ENCODE data around the gene TXLNG.
A peak's percentile ranks its signal among the peaks of the same experiment; 100 is the strongest.

Gene TXLNG

DNA sequence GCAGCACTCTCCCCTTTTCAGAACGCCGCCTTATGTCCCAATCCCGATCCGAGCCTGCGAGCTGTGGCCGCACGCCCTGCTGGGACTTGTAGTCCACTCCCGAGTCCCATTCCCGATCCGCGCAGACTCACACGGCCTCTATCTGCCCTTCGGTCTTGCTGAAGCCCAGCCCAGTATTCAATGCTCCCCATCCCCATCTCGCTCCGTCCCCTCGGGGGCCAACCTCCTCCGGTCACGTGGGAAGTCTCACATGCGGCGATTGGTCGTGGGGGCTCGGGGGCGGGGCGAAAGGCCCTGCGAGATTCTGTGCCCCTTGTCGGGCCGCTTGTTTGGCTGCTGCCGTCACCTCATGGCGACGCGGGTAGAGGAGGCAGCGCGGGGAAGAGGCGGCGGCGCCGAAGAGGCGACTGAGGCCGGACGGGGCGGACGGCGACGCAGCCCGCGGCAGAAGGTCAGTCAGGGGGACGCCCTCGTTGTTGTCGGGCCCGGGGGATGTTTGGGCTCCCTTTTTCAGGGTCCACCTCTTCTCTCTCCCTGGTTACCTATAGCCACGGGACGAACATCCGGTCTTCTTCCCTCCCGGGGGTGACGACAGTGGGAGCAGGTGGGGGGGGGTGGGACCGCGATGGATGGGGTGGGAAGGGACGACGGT lies at the start of gene TXLNG:
Gene TXLNG, plus strand, starts transcription at position 328 of the 652 bp plus-strand sequence. Its CDS starts 22 bp downstream, at position 350.
- DNase-seq (peak; percentile 96), ATAC-seq (ENCODE audit: insufficient read depth, low read depth) (peak; percentile 97)
- Histone ChIP-seq H3K9me3 (ENCODE audit: insufficient read depth, low read length, severe bottlenecking) (no peaks in the 10 kb centered on the region), H3K79me2 (ENCODE audit: insufficient read depth, low read length) (peaks cover 46% of the 10 kb centered on the region), H3K4me2 (ENCODE audit: insufficient read depth, low read length) (peak within 1 kb of the TSS; percentile 74), H3K4me3 (ENCODE audit: low read depth in 1 of 2, low read length in 2 of 2) (peak within 1 kb of the TSS; percentile 46 to 84; a peak in 3 of 4 replicates), H3K27ac (ENCODE audit: low read length) (peak within 1 kb of the TSS; percentile 89), H3K27me3 (ENCODE audit: insufficient read depth, low read length, poor library complexity) (no peaks in the 10 kb centered on the region), H3K9ac (ENCODE audit: low read depth, low read length) (peak within 1 kb of the TSS; percentile 71), H3K36me3 (ENCODE audit: insufficient read depth, low read length) (peaks cover 8% of the 10 kb centered on the region), H4K20me1 (ENCODE audit: insufficient read depth, low read length) (no peaks in the 10 kb centered on the region; the same call in 1 of the 2 replicates), H3K4me1 (ENCODE audit: insufficient read depth, low read length) (peaks cover 21% of the 10 kb centered on the region), H2AFZ (ENCODE audit: low read depth, low read length) (peak within 1 kb of the TSS; percentile 92)
- no peak for TF ChIP-seq EZH2 (IDR thresholded peaks at IDR 0.05; ENCODE audit: borderline replicate concordance, low read depth, low read length, severe bottlenecking)
- TF ChIP-seq, protein P1, sequence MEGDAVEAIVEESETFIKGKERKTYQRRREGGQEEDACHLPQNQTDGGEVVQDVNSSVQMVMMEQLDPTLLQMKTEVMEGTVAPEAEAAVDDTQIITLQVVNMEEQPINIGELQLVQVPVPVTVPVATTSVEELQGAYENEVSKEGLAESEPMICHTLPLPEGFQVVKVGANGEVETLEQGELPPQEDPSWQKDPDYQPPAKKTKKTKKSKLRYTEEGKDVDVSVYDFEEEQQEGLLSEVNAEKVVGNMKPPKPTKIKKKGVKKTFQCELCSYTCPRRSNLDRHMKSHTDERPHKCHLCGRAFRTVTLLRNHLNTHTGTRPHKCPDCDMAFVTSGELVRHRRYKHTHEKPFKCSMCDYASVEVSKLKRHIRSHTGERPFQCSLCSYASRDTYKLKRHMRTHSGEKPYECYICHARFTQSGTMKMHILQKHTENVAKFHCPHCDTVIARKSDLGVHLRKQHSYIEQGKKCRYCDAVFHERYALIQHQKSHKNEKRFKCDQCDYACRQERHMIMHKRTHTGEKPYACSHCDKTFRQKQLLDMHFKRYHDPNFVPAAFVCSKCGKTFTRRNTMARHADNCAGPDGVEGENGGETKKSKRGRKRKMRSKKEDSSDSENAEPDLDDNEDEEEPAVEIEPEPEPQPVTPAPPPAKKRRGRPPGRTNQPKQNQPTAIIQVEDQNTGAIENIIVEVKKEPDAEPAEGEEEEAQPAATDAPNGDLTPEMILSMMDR (IDR thresholded peaks at IDR 0.05; ENCODE audit: borderline replicate concordance, extremely low read depth, low read length, poor library complexity, severe bottlenecking): no peak

DNA sequence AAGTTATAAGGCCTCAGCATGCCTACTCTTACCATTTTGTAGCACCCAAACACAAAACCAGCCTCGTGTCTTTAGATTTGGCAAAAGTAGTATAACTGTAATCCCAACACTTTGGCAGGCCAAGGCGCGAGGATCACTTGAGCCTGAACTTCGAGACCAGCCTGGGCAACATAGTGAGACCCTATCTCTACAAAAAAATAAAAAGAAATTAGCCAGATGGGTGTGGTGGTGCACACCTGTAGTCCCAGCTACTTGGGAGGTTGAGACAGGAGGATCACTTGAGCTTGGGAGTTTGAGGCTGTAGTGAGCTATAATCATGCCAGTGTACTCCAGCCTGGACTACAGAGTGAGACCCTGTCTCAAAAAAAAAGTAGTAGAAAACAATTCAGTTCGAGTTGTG lies 49.2 kb upstream of the TXLNG start:
- no peak for ATAC-seq (ENCODE audit: insufficient read depth, low read depth)
- Histone ChIP-seq H3K4me1 (ENCODE audit: insufficient read depth, low read length) (no peaks in the 10 kb centered on the region), H3K27ac (ENCODE audit: low read length) (no peak overlapping the region), H3K9me3 (ENCODE audit: insufficient read depth, low read length, severe bottlenecking) (no peaks in the 10 kb centered on the region), H3K36me3 (ENCODE audit: insufficient read depth, low read length) (peaks cover 15% of the 10 kb centered on the region; the same call in 1 of the 2 replicates), H3K9ac (ENCODE audit: low read depth, low read length) (no peak overlapping the region), H3K4me2 (ENCODE audit: insufficient read depth, low read length) (no peak overlapping the region), H4K20me1 (ENCODE audit: insufficient read depth, low read length) (no peaks in the 10 kb centered on the region), H3K27me3 (ENCODE audit: insufficient read depth, low read length, poor library complexity) (no peaks in the 10 kb centered on the region), H2AFZ (ENCODE audit: low read depth, low read length) (no peak overlapping the region), H3K4me3 (ENCODE audit: low read depth in 1 of 2, low read length in 2 of 2) (no peak overlapping the region), H3K79me2 (ENCODE audit: insufficient read depth, low read length) (peaks cover 4% of the 10 kb centered on the region)
- no peak for DNase-seq
- no peak for TF ChIP-seq EZH2 (IDR thresholded peaks at IDR 0.05; ENCODE audit: borderline replicate concordance, low read depth, low read length, severe bottlenecking)
- TF ChIP-seq, protein P1 (IDR thresholded peaks at IDR 0.05; ENCODE audit: borderline replicate concordance, extremely low read depth, low read length, poor library complexity, severe bottlenecking): no peak

GRCh38 chrX:16739574-16739973 lies 46.7 kb upstream of the TXLNG start:
- Histone ChIP-seq H3K9ac (ENCODE audit: low read depth, low read length) (no peak overlapping the region), H3K27ac (ENCODE audit: low read length) (no peak overlapping the region), H2AFZ (ENCODE audit: low read depth, low read length) (no peak overlapping the region), H3K36me3 (ENCODE audit: insufficient read depth, low read length) (peaks cover 26% of the 10 kb centered on the region), H3K27me3 (ENCODE audit: insufficient read depth, low read length, poor library complexity) (no peaks in the 10 kb centered on the region), H4K20me1 (ENCODE audit: insufficient read depth, low read length) (no peaks in the 10 kb centered on the region), H3K79me2 (ENCODE audit: insufficient read depth, low read length) (no peaks in the 10 kb centered on the region), H3K9me3 (ENCODE audit: insufficient read depth, low read length, severe bottlenecking) (no peaks in the 10 kb centered on the region), H3K4me1 (ENCODE audit: insufficient read depth, low read length) (no peaks in the 10 kb centered on the region), H3K4me3 (ENCODE audit: low read depth in 1 of 2, low read length in 2 of 2) (no peak overlapping the region), H3K4me2 (ENCODE audit: insufficient read depth, low read length) (no peak overlapping the region)
- ATAC-seq (ENCODE audit: insufficient read depth, low read depth) (no peak), DNase-seq (no peak)
- TF ChIP-seq, protein P1 (IDR thresholded peaks at IDR 0.05; ENCODE audit: borderline replicate concordance, extremely low read depth, low read length, poor library complexity, severe bottlenecking): no peak
- TF ChIP-seq EZH2 (IDR thresholded peaks at IDR 0.05; ENCODE audit: borderline replicate concordance, low read depth, low read length, severe bottlenecking): no peak

Measured in DND-41 (cell line).